Breast epithelium (tissue), 4 donors: ENCODE data around the gene MOSMO. TPM values are rescaled to one million over a fixed set of nuclear protein-coding genes. Genes with fewer than 3 reads are reported as not detected.

Experiments used
- DNase-seq, 2 donors: peaks; one replicate each; pipeline ENCODE4 v3.0.0-alpha.2; 2019; ENCODE audit warnings: low spot score in 2 of 2
- H3K27ac ChIP-seq, 2 donors: fragments of 200-600 bp; sonication (generic) in 1 of 2; one replicate each; pipeline ENCODE4 v1.5.1; 2016 to 2019; ENCODE audit warnings: mild to moderate bottlenecking in 1 of 2
- H3K27me3 ChIP-seq, 2 donors: fragments of 200-600 bp; sonication (generic) in 1 of 2; one replicate each; pipeline versions ENCODE4 v1.5.1 to v1.6.0; 2017 to 2019; ENCODE audit warnings: control low read depth in 1 of 2, mild to moderate bottlenecking in 1 of 2
- H3K36me3 ChIP-seq: fragments of 200-600 bp; one replicate; pipeline ENCODE4 v1.5.1; 2019
- H3K4me1 ChIP-seq, 2 donors: fragments of 200-600 bp; sonication (generic); one replicate each; pipeline ENCODE4 v1.5.1; 2016 to 2019; ENCODE audit warnings: control low read depth in 1 of 2
- H3K4me3 ChIP-seq, 3 donors: fragments of 200-600 bp; sonication (generic); 1 replicate in 2 of 3; 2 replicates in 1 of 3; pipeline ENCODE4 v1.5.1; 2016 to 2019; ENCODE audit warnings: mild to moderate bottlenecking in 3 of 3, moderate library complexity in 2 of 3
- H3K9me3 ChIP-seq, 2 donors: fragments of 200-600 bp; sonication (generic) in 1 of 2; one replicate each; pipeline ENCODE4 v1.5.1; 2016 to 2019; ENCODE audit warnings: control low read depth in 1 of 2
- CTCF ChIP-seq, 3 donors: fragments of 450-650 bp; IDR thresholded peaks; one replicate each; pipeline ENCODE4 v1.5.1; 2016 to 2017; ENCODE audit warnings: antibody characterized with exemption in 3 of 3, mild to moderate bottlenecking in 3 of 3, moderate library complexity in 3 of 3
- POLR2A ChIP-seq: fragments of 450-650 bp; IDR thresholded peaks from one replicate; pipeline ENCODE4 v1.6.1; 2016; ENCODE audit warnings: antibody characterized with exemption, mild to moderate bottlenecking, moderate library complexity
- POLR2AphosphoS5 ChIP-seq, 3 donors: sonication (generic); formaldehyde crosslinking; IDR thresholded peaks; one replicate each; pipeline ENCODE4 v1.6.1; 2017; ENCODE audit warnings: antibody characterized with exemption in 3 of 3
- intact Hi-C: fragments of 100-400 bp; cut with DNase I; formaldehyde crosslinking; loops from one replicate; pipeline ENCODE4 v1.15.1; 2023; ENCODE audit warnings: low total_unique reads
- total RNA-seq, 3 donors: library from RNA; depleted of rRNA; stranded (reverse); fragments of >200 nt; gene quantifications; one replicate each; pipeline ENCODE4 v1.1.0, GENCODE V29; 2016

MOSMO gene
- total RNA-seq, 3 donors from 2014 or later: 19.7 to 31.5 (median 29.5) TPM

- Histone ChIP-seq H3K9me3 (no peaks in the 10 kb centered on the region), H3K27me3 (no peaks in the 10 kb centered on the region), H3K4me3 (no peak overlapping the region), H3K27ac (no peak overlapping the region), H3K36me3 (no peaks in the 10 kb centered on the region), H3K4me1 (no peaks in the 10 kb centered on the region)
- intact Hi-C loops: no loop called here
- DNase-seq: no peak
- TF ChIP-seq POLR2AphosphoS5 (IDR thresholded peaks at IDR 0.05) (no peak), CTCF (IDR thresholded peaks at IDR 0.05) (no peak), POLR2A (no peak)
Measured at GRCh38 chr16:21985524-21985923, 22.4 kb upstream of the MOSMO start.

DNA sequence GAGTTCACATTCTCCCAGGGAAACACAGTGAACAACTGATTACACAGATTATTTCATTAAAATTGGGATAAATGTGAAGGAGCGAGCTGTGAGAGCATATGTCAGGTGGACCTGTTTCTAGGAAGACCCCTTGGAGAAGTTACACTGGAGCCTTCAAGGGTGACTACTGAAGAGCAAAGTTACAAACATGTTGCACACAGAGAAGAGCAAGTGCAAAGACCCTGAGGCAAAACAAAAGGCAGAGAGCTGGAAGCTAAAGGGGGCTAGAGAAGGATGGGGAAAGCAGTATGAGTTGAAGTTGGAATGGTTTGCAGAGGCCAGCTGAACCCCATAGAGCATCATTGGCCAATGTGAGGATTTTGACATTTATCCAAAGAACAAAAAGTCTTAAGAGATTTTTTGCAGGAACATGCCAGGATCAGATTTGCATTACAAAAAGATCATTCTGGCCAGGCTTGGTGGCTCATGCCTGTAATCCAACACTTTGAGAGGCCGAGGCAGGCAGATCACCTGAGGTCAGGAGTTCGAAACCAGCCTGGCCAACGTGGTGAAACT is 21.1 kb upstream of the MOSMO start:
- Histone ChIP-seq H3K4me3 (no peak overlapping the region), H3K36me3 (no peaks in the 10 kb centered on the region), H3K27ac (no peak overlapping the region), H3K4me1 (no peaks in the 10 kb centered on the region), H3K9me3 (no peaks in the 10 kb centered on the region), H3K27me3 (no peaks in the 10 kb centered on the region)
- intact Hi-C loops: no loop called here
- TF ChIP-seq POLR2AphosphoS5 (IDR thresholded peaks at IDR 0.05) (no peak), CTCF (IDR thresholded peaks at IDR 0.05) (no peak), POLR2A (no peak)
- DNase-seq: no peak

- Histone ChIP-seq H3K4me3 (no peak overlapping the region), H3K27me3 (no peaks in the 10 kb centered on the region), H3K9me3 (no peaks in the 10 kb centered on the region), H3K36me3 (no peaks in the 10 kb centered on the region), H3K4me1 (no peaks in the 10 kb centered on the region), H3K27ac (no peak overlapping the region)
- TF ChIP-seq POLR2AphosphoS5 (IDR thresholded peaks at IDR 0.05): no peak
- no peak for TF ChIP-seq CTCF (IDR thresholded peaks at IDR 0.05)
- TF ChIP-seq POLR2A: no peak
- intact Hi-C loops: no loop called here
- DNase-seq: no peak
Measured at GRCh38 chr16:21987498-21987897, 20.4 kb upstream of the MOSMO start.

- intact Hi-C loops: no loop called here
- Histone ChIP-seq H3K4me3 (no peak overlapping the region), H3K27me3 (no peaks in the 10 kb centered on the region), H3K36me3 (no peaks in the 10 kb centered on the region), H3K27ac (no peak overlapping the region), H3K9me3 (no peaks in the 10 kb centered on the region), H3K4me1 (no peaks in the 10 kb centered on the region)
- no peak for TF ChIP-seq POLR2A
- no peak for TF ChIP-seq POLR2AphosphoS5 (IDR thresholded peaks at IDR 0.05)
- TF ChIP-seq CTCF (IDR thresholded peaks at IDR 0.05): no peak
- DNase-seq: no peak
Measured at GRCh38 chr16:21989133-21989532, 18.8 kb upstream of the MOSMO start.

- H3K27ac ChIP-seq: no peak overlapping the region
- intact Hi-C loops: loop anchor here (10.0 kb wide), 1 partner anchor 75 kb away; no protein-coding TSS in a partner anchor
- no peaks in the 10 kb centered on the region for H3K4me1 ChIP-seq
- TF ChIP-seq CTCF (IDR thresholded peaks at IDR 0.05) (no peak), POLR2AphosphoS5 (IDR thresholded peaks at IDR 0.05) (no peak), POLR2A (no peak)
- H3K27me3 ChIP-seq: no peaks in the 10 kb centered on the region
- H3K36me3 ChIP-seq: no peaks in the 10 kb centered on the region
- no peaks in the 10 kb centered on the region for H3K9me3 ChIP-seq
- H3K4me3 ChIP-seq: no peak overlapping the region
- DNase-seq: no peak
Measured at GRCh38 chr16:21989751-21990150, 18.2 kb upstream of the MOSMO start.
